ENCODE measurements around the gene RPL32. TPM values are rescaled to one million over a fixed set of nuclear protein-coding genes. Genes with fewer than 3 reads are reported as not detected.

Gene RPL32
- total and polyA plus RNA-seq, 2 of the 4 experiments (the other 2 are of a cell fraction), result 566 to 1,856 TPM

GRCh38 chr3:12785096-12785495, 56.3 kb downstream of the RPL32 start:
- no peak overlapping the region for H4K5ac ChIP-seq (ENCODE audit: low read depth, low read length)
- no peaks in the 10 kb centered on the region for H3K79me1 ChIP-seq (ENCODE audit: low read depth in 1 of 2, low read length in 2 of 2)
- dilution Hi-C loops (cut with HindIII; ENCODE audit: low sequenced_read_pairs, unreplicated experiment), result no loop called here
- no peak overlapping the region for H3K9ac ChIP-seq (ENCODE audit: low read depth, low read length)
- no peak overlapping the region for H4K91ac ChIP-seq (ENCODE audit: insufficient read depth, low read depth, low read length)
- CTCF ChIA-PET, result no interaction called here
- H3K4me3 ChIP-seq (ENCODE audit: insufficient read depth, low read depth, low read length), result no peak overlapping the region
- H3K18ac ChIP-seq (ENCODE audit: low read depth, low read length), result no peak overlapping the region
- no peak overlapping the region for H3K27ac ChIP-seq (ENCODE audit: insufficient read depth, low read length)
- no peak overlapping the region for H2BK15ac ChIP-seq (ENCODE audit: low read depth, low read length)
- ATAC-seq (ENCODE audit: low read depth) (no peak), DNase-seq (no peak)
- POLR2A ChIA-PET (ENCODE audit: unreplicated experiment), result no interaction called here
- H3K4ac ChIP-seq (ENCODE audit: low read depth, low read length), result no peak overlapping the region
- H3K36me3 ChIP-seq (ENCODE audit: control insufficient read depth, insufficient read depth, low read length), result no peaks in the 10 kb centered on the region
- H3K27me3 ChIP-seq (ENCODE audit: control insufficient read depth, insufficient read depth, low read length), result peaks cover 4% of the 10 kb centered on the region; the same call in 1 of the 2 replicates
- no peak overlapping the region for H2BK5ac ChIP-seq (ENCODE audit: low read depth, low read length, poor library complexity, severe bottlenecking)
- H2AK9ac ChIP-seq (replicated peaks; ENCODE audit: low read depth, low read length, poor library complexity), result no peak overlapping the region
- H2BK120ac ChIP-seq (ENCODE audit: low read depth, low read length), result no peak overlapping the region
- H3K14ac ChIP-seq (replicated peaks; ENCODE audit: low read depth, low read length), result no peak overlapping the region
- peaks cover 5% of the 10 kb centered on the region; the same call in 1 of the 2 replicates for H3K4me1 ChIP-seq (ENCODE audit: control insufficient read depth, insufficient read depth, low read length)
- no peaks in the 10 kb centered on the region for H4K20me1 ChIP-seq (ENCODE audit: insufficient read depth, low read length)
- H2BK20ac ChIP-seq (ENCODE audit: low read depth, low read length), result no peak overlapping the region
- intact Hi-C loops (cut with micrococcal nuclease), result no loop called here
- H3K23ac ChIP-seq (ENCODE audit: low read depth, low read length), result no peak overlapping the region
- no CpG with 5 or more reads among the region's 4 CpGs for WGBS, 2 experiments (ENCODE audit: extremely low coverage in 2 of 2, insufficient read length in 1 of 2)
- no peak overlapping the region for H2AK5ac ChIP-seq (ENCODE audit: low read depth, low read length)
- in situ Hi-C loops (cut with MboI; ENCODE audit: low sequenced_read_pairs), result no loop called here
- no peak overlapping the region for H3K4me2 ChIP-seq (ENCODE audit: low read depth, low read length)
- H4K8ac ChIP-seq (ENCODE audit: low read depth in 2 of 2, low read length in 2 of 2), result no peak overlapping the region
- no peaks in the 10 kb centered on the region for H3K9me3 ChIP-seq (ENCODE audit: control insufficient read depth, insufficient read depth, low read length)
- TF ChIP-seq ELK1 (IDR thresholded peaks at IDR 0.05; ENCODE audit: borderline replicate concordance, low read depth, low read length) (no peak), MXI1 (IDR thresholded peaks at IDR 0.05; ENCODE audit: borderline replicate concordance, low read depth, low read length) (no peak), MAZ (IDR thresholded peaks at IDR 0.05; ENCODE audit: borderline replicate concordance, low read depth, low read length) (no peak), POLR2A (IDR thresholded peaks at IDR 0.05; ENCODE audit: low read depth, low read length) (no peak)
- no peak overlapping the region for H3K56ac ChIP-seq (ENCODE audit: extremely low read depth, insufficient read depth, low read length)
- no peak overlapping the region for H2AFZ ChIP-seq (replicated peaks; ENCODE audit: low read length, poor library complexity)
- no peaks in the 10 kb centered on the region for H3K9me1 ChIP-seq (ENCODE audit: insufficient read depth, low read length)
- BruUV-seq (replicated peaks), result no TSS peak

Small RNAs within 50 kb of the gene (microRNA-seq; reads per million reads assigned to microRNA genes)
- gene AC034198.1 (ENCODE audit: insufficient read depth, insufficient read length), result not detected

Small RNAs within 50 kb of the gene (small RNA-seq; reads per million reads assigned to genes)
- gene AC034198.1, result 0 reads per million in 5 experiments

Other genes with a start within 250 kb of the RPL32 start
- gene RAF1, start 177.4 kb downstream of the RPL32 start, total RNA-seq (2012; rRNA removed), result 128 and 151 TPM in 2 replicates
- gene RAF1, start 177.4 kb downstream of the RPL32 start, polyA plus RNA-seq (2012; rRNA removed), result 101 and 115 TPM in 2 replicates
- not detected in 2 replicates for gene TMEM40, start 82.3 kb downstream of the RPL32 start, total RNA-seq (2012; rRNA removed)
- gene TMEM40, start 82.3 kb downstream of the RPL32 start, polyA plus RNA-seq (2012; rRNA removed), result 0.27 and 0.29 TPM in 2 replicates
- 2.5 and 2.9 TPM in 2 replicates for gene CAND2, start 44.9 kb downstream of the RPL32 start, total RNA-seq (2012; rRNA removed)
- 4.9 and 5.7 TPM in 2 replicates for gene CAND2, start 44.9 kb downstream of the RPL32 start, polyA plus RNA-seq (2012; rRNA removed)
- gene IQSEC1, start 231.9 kb upstream of the RPL32 start, total RNA-seq (2012; rRNA removed), result 5.9 and 6.4 TPM in 2 replicates
- 11.6 and 11.9 TPM in 2 replicates for gene IQSEC1, start 231.9 kb upstream of the RPL32 start, polyA plus RNA-seq (2012; rRNA removed)